SK-N-SH (cell line): ENCODE data around the gene PTPRN.

Experiments used
- CTCF ChIP-seq: fragments of 200-600 bp; sonication (generic); IDR thresholded peaks from 2 replicates; pipeline ENCODE4 v1.6.1; 2017; ENCODE audit warnings: antibody characterized with exemption, mild to moderate bottlenecking, moderate library complexity
- EP300 ChIP-seq, 2 experiments: IDR thresholded peaks; 2 replicates each; pipeline versions ENCODE4 v1.4.0 to v1.6.1; 2012; ENCODE audit warnings: borderline replicate concordance in 1 of 2, low read depth in 1 of 2, low read length in 1 of 2
- IRF3 ChIP-seq: fragments of 150-350 bp; IDR thresholded peaks from 2 replicates; pipeline ENCODE4 v1.6.1; 2016; ENCODE audit warnings: mild to moderate bottlenecking, low read depth, low read length
- REST ChIP-seq: IDR thresholded peaks from 2 replicates; pipeline ENCODE4 v1.6.1; 2012; ENCODE audit warnings: mild to moderate bottlenecking, low read depth, low read length, moderate library complexity
- TF ChIP-seq, protein P1 (sequence below): IDR thresholded peaks from 2 replicates; pipeline ENCODE4 v1.4.0; 2012; ENCODE audit warnings: low read depth, borderline replicate concordance

- TF ChIP-seq CTCF = no peak
- TF ChIP-seq, protein P1, sequence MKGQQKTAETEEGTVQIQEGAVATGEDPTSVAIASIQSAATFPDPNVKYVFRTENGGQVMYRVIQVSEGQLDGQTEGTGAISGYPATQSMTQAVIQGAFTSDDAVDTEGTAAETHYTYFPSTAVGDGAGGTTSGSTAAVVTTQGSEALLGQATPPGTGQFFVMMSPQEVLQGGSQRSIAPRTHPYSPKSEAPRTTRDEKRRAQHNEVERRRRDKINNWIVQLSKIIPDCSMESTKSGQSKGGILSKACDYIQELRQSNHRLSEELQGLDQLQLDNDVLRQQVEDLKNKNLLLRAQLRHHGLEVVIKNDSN = no peak
- TF ChIP-seq EP300 (IDR thresholded peaks at IDR 0.05; ENCODE audit: borderline replicate concordance in 1 of 2, low read depth in 1 of 2, low read length in 1 of 2) = no peak
- no peak for TF ChIP-seq REST
- no peak for TF ChIP-seq IRF3
Observed at GRCh38 chr2:219252084-219252483, 57.1 kb downstream of the PTPRN start.
